SK-N-SH (cell line): Measurements from ENCODE around the gene ALG3.

Experiments used
- CHD2 ChIP-seq: fragments of 150-350 bp; IDR thresholded peaks from 2 replicates; pipeline ENCODE4 v1.6.1; 2018; ENCODE audit warnings: low read length; ENCODE audit not compliant: partially characterized antibody
- POLR2AphosphoS5 ChIP-seq: IDR thresholded peaks from 2 replicates; pipeline ENCODE4 v1.6.1; 2012; ENCODE audit warnings: low read depth, low read length
- TCF12 ChIP-seq: IDR thresholded peaks from 2 replicates; pipeline ENCODE4 v1.4.0; 2012
- TF ChIP-seq, protein P1 (sequence below): IDR thresholded peaks from 2 replicates; pipeline ENCODE4 v1.4.0; 2012; ENCODE audit warnings: low read depth, borderline replicate concordance
- TF ChIP-seq, protein P2 (sequence below): fragments of 200-600 bp; sonication (generic); IDR thresholded peaks from 2 replicates; pipeline ENCODE4 v1.6.1; 2017; ENCODE audit warnings: antibody characterized with exemption, mild to moderate bottlenecking, moderate library complexity
- TF ChIP-seq, protein P3 (sequence below): IDR thresholded peaks from 2 replicates; pipeline ENCODE4 v1.4.0; 2012; ENCODE audit warnings: low read depth, borderline replicate concordance

DNA sequence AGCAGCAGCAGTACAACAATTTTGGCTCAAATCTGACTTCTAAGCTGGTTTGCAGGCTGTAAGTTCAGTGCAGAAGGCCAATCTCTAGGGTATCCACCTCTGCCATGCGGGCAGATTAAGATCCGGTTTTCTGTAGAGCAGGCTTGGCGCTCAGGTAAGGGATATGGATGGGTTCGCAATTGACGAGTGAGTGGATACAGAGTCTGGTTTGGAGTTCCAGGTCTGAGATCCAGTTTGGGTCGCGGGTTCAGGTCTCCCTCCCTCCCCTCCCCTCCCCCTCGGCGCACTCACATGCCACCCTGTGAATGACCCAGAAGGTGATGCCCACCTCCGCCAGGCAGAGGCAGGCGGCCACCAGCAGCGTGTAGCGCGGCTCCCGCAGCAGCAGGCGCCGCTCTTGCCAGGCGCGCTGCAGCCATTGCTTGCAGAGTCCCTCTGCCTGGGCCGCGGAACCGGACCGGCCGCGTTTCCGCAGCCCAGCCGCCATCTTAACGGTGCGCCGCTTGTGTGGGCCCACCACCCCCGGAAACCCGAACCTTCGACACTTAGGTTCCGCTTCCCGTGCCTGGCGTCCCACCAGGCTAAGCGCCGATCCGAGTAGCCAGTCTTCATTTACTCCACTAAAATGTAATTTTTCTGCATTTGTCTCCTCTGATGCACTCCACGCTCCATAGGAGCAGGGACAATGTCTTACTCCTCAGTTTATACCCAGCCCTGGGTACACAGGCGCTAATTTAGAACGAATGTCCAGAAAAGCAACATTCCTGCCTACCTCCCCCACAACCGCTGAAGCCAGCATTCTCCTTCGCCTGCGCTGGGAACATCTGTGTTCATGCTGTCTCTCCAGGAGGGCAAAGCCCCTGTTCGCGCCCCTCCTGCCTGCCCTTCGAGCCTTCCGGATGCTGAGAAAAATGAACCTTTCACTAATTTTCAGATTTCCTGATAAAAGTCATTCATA, at the start of gene ALG3:
- TF ChIP-seq POLR2AphosphoS5 (peak; percentile 86), CHD2 (peak; percentile 73), TCF12 (peak; percentile 36; the same call in 1 of the 2 replicates)
- TF ChIP-seq, protein P1, sequence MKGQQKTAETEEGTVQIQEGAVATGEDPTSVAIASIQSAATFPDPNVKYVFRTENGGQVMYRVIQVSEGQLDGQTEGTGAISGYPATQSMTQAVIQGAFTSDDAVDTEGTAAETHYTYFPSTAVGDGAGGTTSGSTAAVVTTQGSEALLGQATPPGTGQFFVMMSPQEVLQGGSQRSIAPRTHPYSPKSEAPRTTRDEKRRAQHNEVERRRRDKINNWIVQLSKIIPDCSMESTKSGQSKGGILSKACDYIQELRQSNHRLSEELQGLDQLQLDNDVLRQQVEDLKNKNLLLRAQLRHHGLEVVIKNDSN: no peak
- TF ChIP-seq, protein P2, sequence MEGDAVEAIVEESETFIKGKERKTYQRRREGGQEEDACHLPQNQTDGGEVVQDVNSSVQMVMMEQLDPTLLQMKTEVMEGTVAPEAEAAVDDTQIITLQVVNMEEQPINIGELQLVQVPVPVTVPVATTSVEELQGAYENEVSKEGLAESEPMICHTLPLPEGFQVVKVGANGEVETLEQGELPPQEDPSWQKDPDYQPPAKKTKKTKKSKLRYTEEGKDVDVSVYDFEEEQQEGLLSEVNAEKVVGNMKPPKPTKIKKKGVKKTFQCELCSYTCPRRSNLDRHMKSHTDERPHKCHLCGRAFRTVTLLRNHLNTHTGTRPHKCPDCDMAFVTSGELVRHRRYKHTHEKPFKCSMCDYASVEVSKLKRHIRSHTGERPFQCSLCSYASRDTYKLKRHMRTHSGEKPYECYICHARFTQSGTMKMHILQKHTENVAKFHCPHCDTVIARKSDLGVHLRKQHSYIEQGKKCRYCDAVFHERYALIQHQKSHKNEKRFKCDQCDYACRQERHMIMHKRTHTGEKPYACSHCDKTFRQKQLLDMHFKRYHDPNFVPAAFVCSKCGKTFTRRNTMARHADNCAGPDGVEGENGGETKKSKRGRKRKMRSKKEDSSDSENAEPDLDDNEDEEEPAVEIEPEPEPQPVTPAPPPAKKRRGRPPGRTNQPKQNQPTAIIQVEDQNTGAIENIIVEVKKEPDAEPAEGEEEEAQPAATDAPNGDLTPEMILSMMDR: no peak
- TF ChIP-seq, protein P3, sequence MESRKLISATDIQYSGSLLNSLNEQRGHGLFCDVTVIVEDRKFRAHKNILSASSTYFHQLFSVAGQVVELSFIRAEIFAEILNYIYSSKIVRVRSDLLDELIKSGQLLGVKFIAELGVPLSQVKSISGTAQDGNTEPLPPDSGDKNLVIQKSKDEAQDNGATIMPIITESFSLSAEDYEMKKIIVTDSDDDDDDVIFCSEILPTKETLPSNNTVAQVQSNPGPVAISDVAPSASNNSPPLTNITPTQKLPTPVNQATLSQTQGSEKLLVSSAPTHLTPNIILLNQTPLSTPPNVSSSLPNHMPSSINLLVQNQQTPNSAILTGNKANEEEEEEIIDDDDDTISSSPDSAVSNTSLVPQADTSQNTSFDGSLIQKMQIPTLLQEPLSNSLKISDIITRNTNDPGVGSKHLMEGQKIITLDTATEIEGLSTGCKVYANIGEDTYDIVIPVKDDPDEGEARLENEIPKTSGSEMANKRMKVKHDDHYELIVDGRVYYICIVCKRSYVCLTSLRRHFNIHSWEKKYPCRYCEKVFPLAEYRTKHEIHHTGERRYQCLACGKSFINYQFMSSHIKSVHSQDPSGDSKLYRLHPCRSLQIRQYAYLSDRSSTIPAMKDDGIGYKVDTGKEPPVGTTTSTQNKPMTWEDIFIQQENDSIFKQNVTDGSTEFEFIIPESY: peak; percentile 15; the same call in 1 of the 2 replicates
